Measurements from ENCODE around the gene ABCF3.

Gene ABCF3

DNA sequence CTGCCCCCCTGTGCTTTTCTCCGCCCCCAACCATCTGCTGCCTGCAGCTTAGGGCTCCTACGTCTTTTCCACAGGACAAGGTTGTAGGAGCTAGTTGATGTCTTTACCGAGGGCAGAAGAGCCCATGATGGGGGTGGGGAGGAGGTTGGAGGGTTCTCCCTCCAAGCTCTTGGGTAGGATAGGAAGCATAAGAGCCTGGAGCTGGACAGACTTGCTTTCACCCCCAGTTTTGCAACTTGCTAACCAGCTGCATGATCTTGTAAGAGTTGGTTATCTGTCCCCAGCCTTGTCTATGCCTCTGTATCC is 856 bp downstream of the ABCF3 start:
- Histone ChIP-seq H3K9me3 (replicated peaks in 1 of 11) (no peaks in the 10 kb centered on the region), H3K36me3 (peaks cover 72 to 80% (median 76%) of the 10 kb centered on the region in 11 experiments), H3K4me3 (peak overlapping the region; percentile 80 to 99 (median 90)), H3K27ac (peak overlapping the region; percentile 73 to 92 (median 81)), H3K4me1 (peaks cover 22 to 58% (median 30%) of the 10 kb centered on the region in 10 experiments), H3K4me2 (peak overlapping the region; percentile 93 to 100 (median 97)), H4K20me1 (peaks cover 22 to 57% (median 51%) of the 10 kb centered on the region in 11 experiments; a peak in 21 of 22 replicates), H3K9ac (peak overlapping the region; percentile 83 to 92 (median 90)), H3K27me3 (no peaks in the 10 kb centered on the region)
- TF ChIP-seq Cebpa-rat (IDR thresholded peaks at IDR 0.05): no peak

GRCh38 chr3:184188080-184188479 is 2.1 kb downstream of the ABCF3 start:
- Histone ChIP-seq H4K20me1 (peaks cover 22 to 66% (median 50%) of the 10 kb centered on the region in 11 experiments; a peak in 21 of 22 replicates), H3K4me1 (peaks cover 22 to 49% (median 30%) of the 10 kb centered on the region in 10 experiments), H3K4me3 (peak overlapping the region in 2 of 10 experiments; percentile 97 to 98; a peak in 1 of 20 replicates), H3K9ac (peak overlapping the region in 3 of 11 experiments; percentile 89 to 92 (median 92); a peak in 4 of 22 replicates), H3K36me3 (peaks cover 72 to 80% (median 76%) of the 10 kb centered on the region in 11 experiments), H3K9me3 (replicated peaks in 1 of 11) (no peaks in the 10 kb centered on the region), H3K4me2 (peak overlapping the region in 9 of 11 experiments; percentile 93 to 100 (median 96); a peak in 14 of 22 replicates), H3K27ac (no peak overlapping the region), H3K27me3 (no peaks in the 10 kb centered on the region)
- TF ChIP-seq Cebpa-rat (IDR thresholded peaks at IDR 0.05): no peak

DNA sequence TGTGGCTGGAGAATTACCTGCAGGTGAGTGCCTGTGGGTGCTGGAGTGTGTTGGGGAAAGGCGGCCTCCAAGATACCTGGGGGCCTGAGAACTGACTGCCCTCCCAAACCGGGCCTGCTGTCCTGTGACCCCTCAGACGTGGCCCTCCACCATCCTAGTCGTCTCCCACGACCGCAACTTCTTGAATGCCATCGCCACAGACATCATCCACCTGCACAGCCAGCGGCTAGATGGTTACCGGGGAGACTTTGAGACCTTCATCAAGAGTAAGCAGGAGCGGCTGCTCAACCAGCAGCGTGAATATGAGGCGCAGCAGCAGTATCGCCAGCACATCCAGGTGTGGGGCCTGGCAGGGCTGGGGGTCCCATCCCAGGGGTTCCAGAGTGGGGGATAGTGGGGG is 3.4 kb downstream of the ABCF3 start:
- Histone ChIP-seq H3K9me3 (replicated peaks in 1 of 11) (no peaks in the 10 kb centered on the region), H3K36me3 (peaks cover 72 to 80% (median 76%) of the 10 kb centered on the region in 11 experiments), H3K27ac (no peak overlapping the region), H4K20me1 (peaks cover 27 to 77% (median 60%) of the 10 kb centered on the region in 11 experiments; a peak in 21 of 22 replicates), H3K27me3 (no peaks in the 10 kb centered on the region), H3K4me1 (peaks cover 22 to 36% (median 29%) of the 10 kb centered on the region in 10 experiments), H3K9ac (peak overlapping the region in 1 of 11 experiments; percentile 0; a peak in 1 of 22 replicates), H3K4me2 (no peak overlapping the region), H3K4me3 (no peak overlapping the region)
- TF ChIP-seq Cebpa-rat (IDR thresholded peaks at IDR 0.05): no peak

- no peak overlapping the region for H3K4me3 ChIP-seq
- H3K4me2 ChIP-seq: no peak overlapping the region
- no peaks in the 10 kb centered on the region for H3K9me3 ChIP-seq (replicated peaks in 1 of 11)
- H3K27ac ChIP-seq: no peak overlapping the region
- H3K4me1 ChIP-seq: peaks cover under 1 to 11% (median 6%) of the 10 kb centered on the region in 10 experiments; a peak in 13 of 20 replicates
- TF ChIP-seq Cebpa-rat (IDR thresholded peaks at IDR 0.05): no peak
- H3K36me3 ChIP-seq: peaks cover 77 to 90% (median 87%) of the 10 kb centered on the region in 11 experiments
- H3K9ac ChIP-seq: no peak overlapping the region
- no peaks in the 10 kb centered on the region for H3K27me3 ChIP-seq
- peaks cover 16 to 84% (median 51%) of the 10 kb centered on the region in 11 experiments; a peak in 20 of 22 replicates for H4K20me1 ChIP-seq
Observed at GRCh38 chr3:184192889-184193288, 6.9 kb downstream of the ABCF3 start.

DNA sequence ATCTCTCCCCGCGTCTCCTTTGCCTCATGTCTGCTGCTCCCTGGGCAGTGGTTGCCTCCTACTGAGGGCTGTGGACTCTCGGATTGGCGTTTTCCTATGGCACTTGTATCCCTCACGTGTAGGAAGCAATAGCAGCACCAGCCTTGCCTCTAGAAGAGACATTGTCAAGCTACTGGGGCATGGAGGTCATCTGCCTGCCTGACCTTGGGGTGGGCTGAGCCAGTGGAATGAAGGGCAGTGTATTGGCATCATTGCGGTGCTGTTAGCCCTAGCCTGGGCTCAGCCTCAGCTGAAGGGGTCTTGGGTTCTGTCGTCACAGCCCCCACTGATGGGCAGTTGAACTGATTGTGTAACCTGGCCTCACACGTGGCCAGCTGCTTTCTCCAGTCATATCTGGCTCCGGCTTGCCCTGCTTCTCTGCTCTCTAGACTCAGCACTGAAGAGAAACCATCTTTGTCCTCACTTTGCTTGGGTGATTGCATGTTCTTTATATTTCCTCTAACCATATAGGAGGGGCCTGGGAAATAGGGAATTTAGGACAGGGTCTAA is 8.1 kb downstream of the ABCF3 start:
- H3K36me3 ChIP-seq: peaks cover 65 to 78% (median 75%) of the 10 kb centered on the region in 11 experiments
- no peak for TF ChIP-seq Cebpa-rat (IDR thresholded peaks at IDR 0.05)

DNA sequence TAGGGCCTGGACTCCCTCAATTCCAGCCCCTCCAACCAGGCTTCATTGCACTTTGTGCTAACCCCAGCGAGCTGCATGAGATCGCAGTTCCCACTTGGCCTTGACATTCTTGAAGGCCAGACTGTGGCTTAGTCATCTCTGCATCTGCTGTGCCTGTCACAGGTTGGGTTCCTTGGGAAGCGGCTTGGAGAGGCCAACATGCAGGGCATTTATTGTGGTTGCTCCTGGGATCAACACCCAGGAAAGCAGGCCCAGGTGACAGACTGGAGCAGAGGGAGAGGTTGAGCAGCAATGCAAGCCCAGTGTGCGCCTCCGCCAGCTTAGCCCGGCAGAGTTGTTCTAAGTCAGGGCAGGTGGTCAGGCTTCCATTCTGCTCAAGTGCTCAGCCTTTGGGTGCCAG is 10.5 kb downstream of the ABCF3 start:
- H3K4me3 ChIP-seq: no peak overlapping the region
- no peaks in the 10 kb centered on the region for H3K9me3 ChIP-seq (replicated peaks in 1 of 11)
- no peaks in the 10 kb centered on the region for H3K4me1 ChIP-seq
- peaks cover 0 to 50% (median 22%) of the 10 kb centered on the region in 11 experiments; a peak in 14 of 22 replicates for H4K20me1 ChIP-seq
- peaks cover 40 to 53% (median 50%) of the 10 kb centered on the region in 11 experiments for H3K36me3 ChIP-seq
- H3K27me3 ChIP-seq: no peaks in the 10 kb centered on the region
- H3K4me2 ChIP-seq: no peak overlapping the region
- H3K27ac ChIP-seq: no peak overlapping the region
- no peak for TF ChIP-seq Cebpa-rat (IDR thresholded peaks at IDR 0.05)
- H3K9ac ChIP-seq: no peak overlapping the region

More for the DNA sequence above, 8.1 kb downstream of the ABCF3 start:
- H3K4me1 ChIP-seq: no peaks in the 10 kb centered on the region; a peak in 1 of 20 replicates
- no peak overlapping the region for H3K4me3 ChIP-seq
- H3K9ac ChIP-seq: no peak overlapping the region
- no peak overlapping the region for H3K4me2 ChIP-seq
- H3K27ac ChIP-seq: no peak overlapping the region
- H4K20me1 ChIP-seq: peaks cover 5 to 73% (median 39%) of the 10 kb centered on the region in 11 experiments; a peak in 20 of 22 replicates
- no peaks in the 10 kb centered on the region for H3K27me3 ChIP-seq
- no peaks in the 10 kb centered on the region for H3K9me3 ChIP-seq (replicated peaks in 1 of 11)

- Histone ChIP-seq H3K9me3 (replicated peaks in 1 of 11) (no peaks in the 10 kb centered on the region), H4K20me1 (peaks cover 0 to 30% (median 15%) of the 10 kb centered on the region in 11 experiments; a peak in 14 of 22 replicates), H3K4me3 (no peak overlapping the region), H3K9ac (no peak overlapping the region), H3K4me1 (no peaks in the 10 kb centered on the region), H3K27me3 (no peaks in the 10 kb centered on the region), H3K36me3 (peaks cover 21 to 34% (median 31%) of the 10 kb centered on the region in 11 experiments), H3K27ac (no peak overlapping the region), H3K4me2 (no peak overlapping the region)
- no peak for TF ChIP-seq Cebpa-rat (IDR thresholded peaks at IDR 0.05)
Observed at GRCh38 chr3:184198509-184198908, 12.5 kb downstream of the ABCF3 start.

- Histone ChIP-seq H3K4me3 (no peak overlapping the region), H3K27me3 (no peaks in the 10 kb centered on the region), H3K4me2 (no peak overlapping the region), H3K9me3 (replicated peaks in 1 of 11) (no peaks in the 10 kb centered on the region), H3K4me1 (no peaks in the 10 kb centered on the region), H3K27ac (no peak overlapping the region), H3K36me3 (peaks cover 0 to 10% (median 8%) of the 10 kb centered on the region in 11 experiments; a peak in 17 of 22 replicates), H3K9ac (no peak overlapping the region), H4K20me1 (peaks cover 0 to 10% (median 3%) of the 10 kb centered on the region in 11 experiments; a peak in 7 of 22 replicates)
- no peak for TF ChIP-seq Cebpa-rat (IDR thresholded peaks at IDR 0.05)
Observed at GRCh38 chr3:184200825-184201224, 14.8 kb downstream of the ABCF3 start.

DNA sequence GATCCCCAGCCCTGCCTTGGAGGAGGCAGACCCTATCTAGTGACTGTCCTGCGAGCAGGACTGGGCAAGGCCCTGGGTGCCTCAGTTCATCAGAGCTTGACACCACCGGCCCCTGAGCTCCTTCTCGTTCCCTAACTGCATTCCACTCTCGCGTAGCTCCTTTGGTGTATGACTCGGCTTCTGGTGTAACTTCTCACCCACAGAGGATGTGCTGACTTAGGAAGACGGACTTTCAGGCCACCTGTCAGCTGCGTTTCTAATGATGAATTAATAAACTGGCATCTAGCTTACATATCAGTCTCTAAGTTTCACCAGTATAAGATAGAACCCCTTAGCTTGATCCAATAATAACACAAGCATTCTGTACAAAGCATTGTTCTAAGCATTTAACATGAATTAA is 17.5 kb downstream of the ABCF3 start:
- no peak overlapping the region for H3K4me3 ChIP-seq
- 0 out of 20 replicates have a peak, but pooled peaks cover 0 to 3% (median 0%) of the 10 kb centered on the region in 10 experiments for H3K4me1 ChIP-seq
- no peaks in the 10 kb centered on the region for H3K36me3 ChIP-seq
- no peaks in the 10 kb centered on the region for H4K20me1 ChIP-seq
- H3K9me3 ChIP-seq (replicated peaks in 1 of 11): no peaks in the 10 kb centered on the region
- no peak for TF ChIP-seq Cebpa-rat (IDR thresholded peaks at IDR 0.05)
- no peaks in the 10 kb centered on the region for H3K27me3 ChIP-seq
- H3K9ac ChIP-seq: no peak overlapping the region
- H3K4me2 ChIP-seq: no peak overlapping the region
- H3K27ac ChIP-seq: no peak overlapping the region
